PC-3 (cell line): ENCODE results near the gene MRFAP1. TPM values are rescaled to one million over a fixed set of nuclear protein-coding genes. Genes with fewer than 3 reads are reported as not detected.

Experiments used
- ATAC-seq: fragments of 200-7000 bp; cut with Tn5 transposase; 2 replicates; pipeline ENCODE4 v1.9.1; 2020; ENCODE audit warnings: mild to moderate bottlenecking, moderate library complexity
- BruUV-seq: library from RNA; stranded (reverse); fragments of 400-500 nt; replicated peaks from 2 replicates; lab custom pipeline; 2021; lab: Mats Ljungman, UMichigan
- CTCF ChIA-PET: fragments of 300-600 bp; sonication (Branson Sonifier 250); formaldehyde crosslinking; loops from one replicate; lab custom pipeline; 2022; ENCODE audit warnings: antibody characterized with exemption; lab: Charles Lee
- POLR2A ChIA-PET: fragments of 300-600 bp; sonication (Branson Sonifier 250); formaldehyde crosslinking; loops from one replicate; lab custom pipeline; 2022; ENCODE audit warnings: antibody characterized with exemption; ENCODE audit not compliant: unreplicated experiment; lab: Charles Lee
- DNase-seq: peaks from one replicate; pipeline ENCODE4 v3.0.0-alpha.2; 2015
- H2AFZ ChIP-seq: fragments of 300-600 bp; sonication (generic); 2 replicates; pipeline ENCODE4 v1.6.0; 2016; ENCODE audit warnings: antibody characterized with exemption, low read length
- H3F3A ChIP-seq: fragments of 300-600 bp; sonication (generic); one replicate; pipeline ENCODE4 v1.6.0; 2017; ENCODE audit warnings: antibody characterized with exemption, low read length, control low read depth, mild to moderate bottlenecking; ENCODE audit not compliant: unreplicated experiment
- H3K27ac ChIP-seq: fragments of 300-600 bp; sonication (generic); 2 replicates; pipeline ENCODE4 v1.5.1; 2016; ENCODE audit warnings: mild to moderate bottlenecking, low read length
- H3K27me3 ChIP-seq: fragments of 300-600 bp; sonication (generic); 2 replicates; pipeline ENCODE4 v1.6.1; 2016; ENCODE audit warnings: low read length, mixed read lengths
- H3K36me3 ChIP-seq: fragments of 300-600 bp; sonication (generic); 2 replicates; pipeline ENCODE4 v1.6.1; 2016; ENCODE audit warnings: low read depth, mixed run types, low read length, mixed read lengths
- H3K4me1 ChIP-seq: fragments of 300-600 bp; sonication (generic); 2 replicates; pipeline ENCODE4 v1.5.1; 2016; ENCODE audit warnings: low read length; ENCODE audit not compliant: insufficient read depth
- H3K4me2 ChIP-seq: fragments of 300-600 bp; sonication (generic); 2 replicates; pipeline ENCODE4 v1.6.0; 2016; ENCODE audit warnings: low read length
- H3K4me3 ChIP-seq: fragments of 300-600 bp; sonication (generic); 2 replicates; pipeline ENCODE4 v1.5.1; 2016; ENCODE audit warnings: mild to moderate bottlenecking, low read length, mixed read lengths
- H3K79me2 ChIP-seq: fragments of 300-600 bp; sonication (generic); 2 replicates; pipeline ENCODE4 v1.6.1; 2017; ENCODE audit warnings: low read length, mixed read lengths
- H3K9ac ChIP-seq: fragments of 300-600 bp; sonication (generic); 2 replicates; pipeline ENCODE4 v1.6.0; 2016; ENCODE audit warnings: mild to moderate bottlenecking, low read length
- H3K9me2 ChIP-seq: fragments of 300-600 bp; sonication (generic); replicated peaks from 2 replicates; pipeline ENCODE4 v1.6.1; 2016; ENCODE audit warnings: mixed run types, low read length, mixed read lengths
- H3K9me3 ChIP-seq: fragments of 300-600 bp; sonication (generic); 2 replicates; pipeline ENCODE4 v1.6.1; 2016; ENCODE audit warnings: low read length, mixed read lengths
- H4K20me1 ChIP-seq: fragments of 300-600 bp; sonication (generic); 2 replicates; pipeline ENCODE4 v1.6.1; 2016; ENCODE audit warnings: low read length, mixed read lengths
- CTCF ChIP-seq: fragments of 300-600 bp; sonication (generic); conservative IDR thresholded peaks from 2 replicates; pipeline ENCODE4 v1.5.1; 2017; ENCODE audit warnings: antibody characterized with exemption, low read depth, mild to moderate bottlenecking, low read length
- EZH2 ChIP-seq: fragments of 300-600 bp; sonication (generic); IDR thresholded peaks from one replicate; pipeline ENCODE4 v1.6.1; 2017; ENCODE audit warnings: antibody characterized with exemption, mild to moderate bottlenecking, low read length; ENCODE audit not compliant: unreplicated experiment
- EZH2phosphoT487 ChIP-seq: fragments of 300-600 bp; sonication (generic); IDR thresholded peaks from 2 replicates; pipeline ENCODE4 v1.6.1; 2018; ENCODE audit warnings: mild to moderate bottlenecking, antibody characterized with exemption, low read length, borderline replicate concordance
- intact Hi-C: fragments of 100-400 bp; cut with micrococcal nuclease; formaldehyde crosslinking; loops from 2 replicates; pipeline ENCODE4 v1.9.0; 2023
- total RNA-seq: library from RNA; depleted of rRNA; stranded (reverse); fragments of >200 nt; gene quantifications from 2 replicates; pipeline ENCODE4 v1.2.3, GENCODE V29; 2014

MRFAP1 gene
- total RNA-seq, 1 experiment from 2014 or later, result 122 TPM

- no peak overlapping the region for H3K4me3 ChIP-seq
- no peak overlapping the region for H3K4me2 ChIP-seq
- no peaks in the 10 kb centered on the region for H3K79me2 ChIP-seq
- H3K36me3 ChIP-seq, result no peaks in the 10 kb centered on the region
- no peak overlapping the region for H3K9ac ChIP-seq
- ATAC-seq (no peak), DNase-seq (no peak)
- no peaks in the 10 kb centered on the region for H3F3A ChIP-seq
- peak; percentile 28; the same call in 1 of the 2 replicates for TF ChIP-seq CTCF
- no peak for TF ChIP-seq EZH2phosphoT487
- TF ChIP-seq EZH2, result no peak
- no peak overlapping the region for H2AFZ ChIP-seq
- no peak overlapping the region for H3K27ac ChIP-seq
- intact Hi-C loops, result no loop called here
- no peaks in the 10 kb centered on the region for H3K9me3 ChIP-seq
- no peaks in the 10 kb centered on the region for H4K20me1 ChIP-seq
- no peaks in the 10 kb centered on the region for H3K4me1 ChIP-seq
- H3K27me3 ChIP-seq, result no peaks in the 10 kb centered on the region
- no TSS peak for BruUV-seq
- CTCF ChIA-PET, result no interaction called here
- POLR2A ChIA-PET, result no interaction called here
- H3K9me2 ChIP-seq, result no peaks in the 10 kb centered on the region
These were observed 48.7 kb upstream of the MRFAP1 start for GRCh38 chr4:6591781-6592180.

GRCh38 chr4:6592804-6593563 is 47.5 kb upstream of the MRFAP1 start:
- POLR2A ChIA-PET, result no interaction called here

More at GRCh38 chr4:6592804-6593563, 47.5 kb upstream of the MRFAP1 start:
- CTCF ChIA-PET, result no interaction called here
- intact Hi-C loops, result no loop called here
- Histone ChIP-seq H3K9ac (no peak overlapping the region), H3K9me3 (no peaks in the 10 kb centered on the region), H3F3A (no peaks in the 10 kb centered on the region), H2AFZ (no peak overlapping the region), H3K27ac (no peak overlapping the region), H3K27me3 (no peaks in the 10 kb centered on the region), H3K36me3 (no peaks in the 10 kb centered on the region), H3K4me3 (no peak overlapping the region), H3K4me2 (no peak overlapping the region), H3K79me2 (no peaks in the 10 kb centered on the region), H3K9me2 (no peaks in the 10 kb centered on the region), H4K20me1 (no peaks in the 10 kb centered on the region), H3K4me1 (no peaks in the 10 kb centered on the region)
- ATAC-seq (no peak), DNase-seq (no peak)
- no TSS peak for BruUV-seq
- no peak for TF ChIP-seq EZH2
- TF ChIP-seq EZH2phosphoT487, result no peak
- no peak for TF ChIP-seq CTCF
